Trophoblast cell (in vitro differentiated cells and primary cell): ENCODE results near the gene ME2.

ENCODE experiments used
- DNase-seq, 2 donors: peaks; one replicate each; pipeline ENCODE4 v3.0.0-alpha.2; 2016
- H2AFZ ChIP-seq: 2 replicates; pipeline ENCODE4 v1.6.1; 2013; ENCODE audit warnings: low read length, moderate library complexity, mild to moderate bottlenecking; ENCODE audit not compliant: insufficient read depth, poor library complexity
- H2AK5ac ChIP-seq: 2 replicates; pipeline ENCODE4 v1.6.1; 2013; ENCODE audit warnings: mild to moderate bottlenecking, low read length
- H2BK120ac ChIP-seq: 2 replicates; pipeline ENCODE4 v1.6.1; 2013; ENCODE audit warnings: low read length, mild to moderate bottlenecking, moderate library complexity; ENCODE audit not compliant: insufficient read depth, poor library complexity
- H2BK12ac ChIP-seq: 2 replicates; pipeline ENCODE4 v1.6.1; 2013; ENCODE audit warnings: mild to moderate bottlenecking, low read length, moderate library complexity
- H2BK5ac ChIP-seq: 2 replicates; pipeline ENCODE4 v1.6.1; 2013; ENCODE audit warnings: low read length, low read depth, moderate library complexity, mild to moderate bottlenecking; ENCODE audit not compliant: poor library complexity
- H3K14ac ChIP-seq: 2 replicates; pipeline ENCODE4 v1.6.1; 2013; ENCODE audit warnings: mild to moderate bottlenecking, low read length
- H3K18ac ChIP-seq: 2 replicates; pipeline ENCODE4 v1.6.1; 2013; ENCODE audit warnings: mild to moderate bottlenecking, low read length
- H3K23ac ChIP-seq: 2 replicates; pipeline ENCODE4 v1.6.1; 2013; ENCODE audit warnings: low read length
- H3K27ac ChIP-seq: 2 replicates; pipeline ENCODE4 v1.5.1; 2013; ENCODE audit warnings: low read depth, mild to moderate bottlenecking, inconsistent platforms, low read length, moderate library complexity
- H3K27me3 ChIP-seq: 2 replicates; pipeline ENCODE4 v1.6.1; 2013; ENCODE audit warnings: inconsistent platforms, mild to moderate bottlenecking, low read length, moderate library complexity; ENCODE audit not compliant: insufficient read depth
- H3K36me3 ChIP-seq, 2 experiments: 1 replicate in 1 of 2; 2 replicates in 1 of 2; pipeline ENCODE4 v1.6.1; 2013; ENCODE audit warnings: low read length in 2 of 2, mild to moderate bottlenecking in 2 of 2, moderate library complexity in 1 of 2; ENCODE audit not compliant: insufficient read depth in 2 of 2, control insufficient read depth in 1 of 2
- H3K4ac ChIP-seq: 2 replicates; pipeline ENCODE4 v1.6.1; 2013; ENCODE audit warnings: low read depth, mild to moderate bottlenecking, low read length, moderate library complexity
- H3K4me1 ChIP-seq, 2 experiments: 1 replicate in 1 of 2; 2 replicates in 1 of 2; pipeline ENCODE4 v1.6.1; 2013; ENCODE audit warnings: low read length in 2 of 2, mild to moderate bottlenecking in 2 of 2, moderate library complexity in 1 of 2; ENCODE audit not compliant: insufficient read depth in 2 of 2, control insufficient read depth in 1 of 2
- H3K4me2 ChIP-seq: 2 replicates; pipeline ENCODE4 v1.6.1; 2013; ENCODE audit warnings: inconsistent platforms, mild to moderate bottlenecking, low read length, moderate library complexity
- H3K4me3 ChIP-seq: 2 replicates; pipeline ENCODE4 v1.5.1; 2013; ENCODE audit warnings: mild to moderate bottlenecking, low read depth, low read length, inconsistent platforms
- H3K79me1 ChIP-seq: one replicate; pipeline ENCODE4 v1.6.1; 2013; ENCODE audit warnings: low read length
- H3K79me2 ChIP-seq: 2 replicates; pipeline ENCODE4 v1.6.1; 2013; ENCODE audit warnings: low read length, mild to moderate bottlenecking; ENCODE audit not compliant: control insufficient read depth, insufficient read depth, poor library complexity
- H3K9ac ChIP-seq: 2 replicates; pipeline ENCODE4 v1.6.1; 2013; ENCODE audit warnings: mild to moderate bottlenecking, low read length
- H3K9me3 ChIP-seq: 2 replicates; pipeline ENCODE4 v1.6.1; 2013; ENCODE audit warnings: low read depth, mild to moderate bottlenecking, control low read depth, inconsistent platforms, low read length; ENCODE audit not compliant: insufficient read depth
- H4K12ac ChIP-seq: 2 replicates; pipeline ENCODE4 v1.6.1; 2013; ENCODE audit warnings: low read depth, mild to moderate bottlenecking, low read length, moderate library complexity
- H4K8ac ChIP-seq: 2 replicates; pipeline ENCODE4 v1.6.1; 2013; ENCODE audit warnings: low read depth, mild to moderate bottlenecking, low read length, moderate library complexity
- H4K91ac ChIP-seq: one replicate; pipeline ENCODE4 v1.6.1; 2013; ENCODE audit warnings: low read depth, mild to moderate bottlenecking, low read length, moderate library complexity
- WGBS: extraction: QIAGEN DNeasy Blood & Tissue Kit; methylation state at CpG from one replicate; pipeline ENCODE4 v1.1.7; 2013; ENCODE audit warnings: missing lambda C conversion rate; ENCODE audit not compliant: insufficient read length, insufficient coverage; ENCODE audit errors: extremely low coverage; 5-methylcytosine and 5-hydroxymethylcytosine counted together

The ME2 gene

GRCh38 chr18:50875966-50876536 is 2.9 kb upstream of the ME2 start:
- H3K4ac ChIP-seq: no peak overlapping the region
- no peaks in the 10 kb centered on the region for H3K9me3 ChIP-seq
- H3K79me1 ChIP-seq: peaks cover 6% of the 10 kb centered on the region
- H2AK5ac ChIP-seq: no peak overlapping the region
- H2BK120ac ChIP-seq: no peak overlapping the region
- H2AFZ ChIP-seq: no peak overlapping the region
- no peak overlapping the region for H2BK5ac ChIP-seq
- H4K91ac ChIP-seq: no peak overlapping the region
- no peak overlapping the region for H3K4me3 ChIP-seq
- H3K14ac ChIP-seq: no peak overlapping the region
- H3K27me3 ChIP-seq: no peaks in the 10 kb centered on the region
- H3K4me2 ChIP-seq: no peak overlapping the region
- peaks cover 2% of the 10 kb centered on the region for H3K79me2 ChIP-seq
- H3K36me3 ChIP-seq: no peaks in the 10 kb centered on the region
- no peaks in the 10 kb centered on the region for H3K4me1 ChIP-seq
- no peak overlapping the region for H3K23ac ChIP-seq
- no peak for DNase-seq
- H3K9ac ChIP-seq: no peak overlapping the region
- H4K12ac ChIP-seq: no peak overlapping the region
- WGBS: no CpG with 5 or more reads among the region's 3 CpGs
- H2BK12ac ChIP-seq: no peak overlapping the region
- H3K27ac ChIP-seq: no peak overlapping the region
- no peak overlapping the region for H4K8ac ChIP-seq
- H3K18ac ChIP-seq: no peak overlapping the region

GRCh38 chr18:50877545-50878265 is 1.2 kb upstream of the ME2 start:
- Histone ChIP-seq H2AFZ (no peak overlapping the region), H3K4me1 (no peaks in the 10 kb centered on the region), H4K12ac (no peak overlapping the region), H4K8ac (no peak overlapping the region), H2AK5ac (no peak overlapping the region), H2BK120ac (no peak overlapping the region), H2BK12ac (no peak overlapping the region), H2BK5ac (no peak overlapping the region), H4K91ac (no peak overlapping the region), H3K79me2 (peaks cover 2% of the 10 kb centered on the region), H3K27ac (no peak overlapping the region), H3K9ac (no peak overlapping the region), H3K4ac (no peak overlapping the region), H3K36me3 (no peaks in the 10 kb centered on the region), H3K23ac (no peak overlapping the region), H3K9me3 (no peaks in the 10 kb centered on the region), H3K79me1 (peaks cover 6% of the 10 kb centered on the region), H3K4me3 (no peak overlapping the region), H3K4me2 (no peak overlapping the region), H3K14ac (no peak overlapping the region), H3K27me3 (no peaks in the 10 kb centered on the region), H3K18ac (no peak overlapping the region)
- no peak for DNase-seq
- WGBS: no CpG with 5 or more reads among the region's 8 CpGs

GRCh38 chr18:50879302-50880118 is 592 bp downstream of the ME2 start:
- WGBS: no CpG with 5 or more reads among the region's 61 CpGs
- peak overlapping the region; percentile 0 for H2BK120ac ChIP-seq
- peak overlapping the region; percentile 76 for H4K91ac ChIP-seq

GRCh38 chr18:50880119-50880465 is 1.2 kb downstream of the ME2 start:
- no peak overlapping the region for H2BK12ac ChIP-seq
- H2AFZ ChIP-seq: no peak overlapping the region
- H3K4me1 ChIP-seq: no peaks in the 10 kb centered on the region
- no peaks in the 10 kb centered on the region for H3K9me3 ChIP-seq
- WGBS: no CpG with 5 or more reads among the region's 6 CpGs
- no peak overlapping the region for H3K4ac ChIP-seq
- H3K14ac ChIP-seq: no peak overlapping the region
- H2BK5ac ChIP-seq: no peak overlapping the region
- no peak overlapping the region for H3K9ac ChIP-seq
- no peak for DNase-seq
- no peak overlapping the region for H4K91ac ChIP-seq
- peaks cover 2% of the 10 kb centered on the region for H3K79me2 ChIP-seq
- no peak overlapping the region for H3K4me3 ChIP-seq
- peak overlapping the region; percentile 67 for H3K4me2 ChIP-seq
- no peak overlapping the region for H2BK120ac ChIP-seq
- H3K23ac ChIP-seq: no peak overlapping the region
- no peak overlapping the region for H4K12ac ChIP-seq
- H2AK5ac ChIP-seq: no peak overlapping the region
- no peak overlapping the region for H3K27ac ChIP-seq
- no peaks in the 10 kb centered on the region for H3K36me3 ChIP-seq
- peaks cover 6% of the 10 kb centered on the region for H3K79me1 ChIP-seq
- H3K27me3 ChIP-seq: no peaks in the 10 kb centered on the region
- no peak overlapping the region for H4K8ac ChIP-seq
- no peak overlapping the region for H3K18ac ChIP-seq

More at GRCh38 chr18:50879302-50880118, 592 bp downstream of the ME2 start:
- peak overlapping the region; percentile 4 for H4K12ac ChIP-seq
- peak overlapping the region; percentile 64 for H2AFZ ChIP-seq
- no peaks in the 10 kb centered on the region for H3K27me3 ChIP-seq
- no peak overlapping the region for H3K23ac ChIP-seq
- no peaks in the 10 kb centered on the region for H3K9me3 ChIP-seq
- H3K9ac ChIP-seq: peak overlapping the region; percentile 1
- no peak overlapping the region for H2AK5ac ChIP-seq
- H3K79me1 ChIP-seq: peaks cover 6% of the 10 kb centered on the region
- H3K4me2 ChIP-seq: peak overlapping the region; percentile 67
- H4K8ac ChIP-seq: peak overlapping the region; percentile 62
- no peak overlapping the region for H3K4ac ChIP-seq
- peak overlapping the region; percentile 66 for H3K14ac ChIP-seq
- H3K79me2 ChIP-seq: peaks cover 2% of the 10 kb centered on the region
- no peak overlapping the region for H2BK5ac ChIP-seq
- no peaks in the 10 kb centered on the region for H3K36me3 ChIP-seq
- H2BK12ac ChIP-seq: no peak overlapping the region
- H3K4me1 ChIP-seq: no peaks in the 10 kb centered on the region
- H3K4me3 ChIP-seq: peak overlapping the region; percentile 91
- no peak overlapping the region for H3K27ac ChIP-seq
- peak overlapping the region; percentile 83 for H3K18ac ChIP-seq
- DNase-seq: peak; percentile 12 to 56
